ENCODE results near the gene CCNI2. TPM values are rescaled to one million over a fixed set of nuclear protein-coding genes. Genes with fewer than 3 reads are reported as not detected.

CCNI2 gene
- polyA plus RNA-seq, 1 donor (not counting 4 experiments of a cell fraction or from before 2014, with no cell fraction given): not detected

DNA sequence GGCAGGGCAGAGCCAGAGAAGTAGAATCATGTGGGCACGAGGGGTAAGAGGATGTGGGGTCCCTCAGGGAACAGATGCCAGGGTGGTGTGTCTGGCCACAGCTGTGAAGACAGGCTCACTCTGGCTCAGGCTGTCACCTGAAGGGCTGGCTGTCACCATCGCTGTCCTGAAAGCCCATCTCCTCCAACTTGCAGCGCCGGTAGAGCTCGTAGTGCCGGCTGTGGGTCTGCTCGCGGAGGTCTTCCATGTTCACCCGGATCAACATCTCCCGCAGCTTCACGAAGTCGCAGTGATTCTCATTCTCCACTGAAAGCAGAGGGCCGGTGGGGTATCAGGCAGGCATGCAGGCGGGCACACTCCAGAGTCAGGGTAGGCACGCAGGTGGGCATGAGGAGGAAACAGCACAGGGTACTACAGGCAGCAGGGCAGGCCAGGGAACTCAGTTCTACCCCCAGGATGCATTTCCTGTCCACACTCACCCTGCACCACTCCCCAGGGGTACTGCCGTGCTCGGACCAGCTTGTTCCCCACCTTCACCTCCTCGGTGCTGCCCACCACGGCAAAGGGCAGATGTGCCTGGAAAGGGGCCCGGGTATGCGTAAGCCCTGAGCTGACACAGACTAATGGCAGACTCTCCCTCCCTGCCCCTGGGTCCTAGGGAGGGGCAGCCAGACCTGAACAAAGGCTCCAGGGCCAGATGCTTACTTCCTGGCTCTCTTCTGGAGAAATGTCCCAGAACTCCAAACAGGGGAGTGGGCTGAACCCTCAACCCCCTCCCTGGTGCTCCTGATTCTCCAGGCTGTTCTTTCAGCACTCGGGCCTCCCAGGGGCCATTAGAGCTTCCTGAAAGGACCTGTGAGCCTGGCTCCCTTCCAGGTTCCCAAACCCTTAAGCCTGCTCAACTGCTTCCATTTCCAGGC lies 14.4 kb downstream of the CCNI2 start:
- Histone ChIP-seq H3K36me3 (ENCODE audit: control insufficient read depth in 2 of 2, extremely low read depth in 1 of 2, insufficient read depth in 2 of 2, low read length in 2 of 2) (peaks cover 32 to 44% of the 10 kb centered on the region in 2 experiments), H3K9me3 (ENCODE audit: control insufficient read depth, low read depth, low read length) (no peaks in the 10 kb centered on the region), H3K4me3 (ENCODE audit: control insufficient read depth in 2 of 3, extremely low read depth in 1 of 3, insufficient read depth in 2 of 3, low read depth in 1 of 3, low read length in 3 of 3) (no peak overlapping the region), H3K4me1 (ENCODE audit: control insufficient read depth, extremely low read depth, insufficient read depth, low read length) (no peaks in the 10 kb centered on the region), H3K9me1 (ENCODE audit: control insufficient read depth, extremely low read depth, insufficient read depth, low read length) (no peaks in the 10 kb centered on the region), H3K27me3 (ENCODE audit: control insufficient read depth, extremely low read depth, insufficient read depth, low read length) (no peaks in the 10 kb centered on the region), H3K27ac (ENCODE audit: control insufficient read depth, insufficient read depth, low read length) (no peak overlapping the region), H3K79me2 (ENCODE audit: control insufficient read depth, insufficient read depth, low read length) (no peaks in the 10 kb centered on the region), H3K4me2 (ENCODE audit: control insufficient read depth, extremely low read depth, insufficient read depth, low read depth, low read length) (no peak overlapping the region), H3K9ac (ENCODE audit: control insufficient read depth, extremely low read depth, insufficient read depth, low read length) (no peak overlapping the region), H4K20me1 (ENCODE audit: control insufficient read depth, extremely low read depth, insufficient read depth, low read length) (no peaks in the 10 kb centered on the region), H2AFZ (ENCODE audit: control insufficient read depth, low read length) (no peak overlapping the region)
- DNase-seq (ENCODE audit: low read depth, low spot score) (no peak), FAIRE-seq (no peak)
- dilution Hi-C loops (cut with MboI; ENCODE audit: extremely low pct_ligation_motif_present, low sequenced_read_pairs): no loop called here
- TF ChIP-seq, protein P1, sequence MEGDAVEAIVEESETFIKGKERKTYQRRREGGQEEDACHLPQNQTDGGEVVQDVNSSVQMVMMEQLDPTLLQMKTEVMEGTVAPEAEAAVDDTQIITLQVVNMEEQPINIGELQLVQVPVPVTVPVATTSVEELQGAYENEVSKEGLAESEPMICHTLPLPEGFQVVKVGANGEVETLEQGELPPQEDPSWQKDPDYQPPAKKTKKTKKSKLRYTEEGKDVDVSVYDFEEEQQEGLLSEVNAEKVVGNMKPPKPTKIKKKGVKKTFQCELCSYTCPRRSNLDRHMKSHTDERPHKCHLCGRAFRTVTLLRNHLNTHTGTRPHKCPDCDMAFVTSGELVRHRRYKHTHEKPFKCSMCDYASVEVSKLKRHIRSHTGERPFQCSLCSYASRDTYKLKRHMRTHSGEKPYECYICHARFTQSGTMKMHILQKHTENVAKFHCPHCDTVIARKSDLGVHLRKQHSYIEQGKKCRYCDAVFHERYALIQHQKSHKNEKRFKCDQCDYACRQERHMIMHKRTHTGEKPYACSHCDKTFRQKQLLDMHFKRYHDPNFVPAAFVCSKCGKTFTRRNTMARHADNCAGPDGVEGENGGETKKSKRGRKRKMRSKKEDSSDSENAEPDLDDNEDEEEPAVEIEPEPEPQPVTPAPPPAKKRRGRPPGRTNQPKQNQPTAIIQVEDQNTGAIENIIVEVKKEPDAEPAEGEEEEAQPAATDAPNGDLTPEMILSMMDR (optimal IDR thresholded peaks at IDR 0.05 in 1 of 3, IDR thresholded peaks at IDR 0.05 in 1 of 3, conservative IDR thresholded peaks at IDR 0.05 in 1 of 3; ENCODE audit: extremely low read depth in 1 of 3, insufficient read depth in 2 of 3, low read length in 3 of 3): no peak
- no peak for TF ChIP-seq EZH2 (IDR thresholded peaks at IDR 0.05; ENCODE audit: low read length)

DNA sequence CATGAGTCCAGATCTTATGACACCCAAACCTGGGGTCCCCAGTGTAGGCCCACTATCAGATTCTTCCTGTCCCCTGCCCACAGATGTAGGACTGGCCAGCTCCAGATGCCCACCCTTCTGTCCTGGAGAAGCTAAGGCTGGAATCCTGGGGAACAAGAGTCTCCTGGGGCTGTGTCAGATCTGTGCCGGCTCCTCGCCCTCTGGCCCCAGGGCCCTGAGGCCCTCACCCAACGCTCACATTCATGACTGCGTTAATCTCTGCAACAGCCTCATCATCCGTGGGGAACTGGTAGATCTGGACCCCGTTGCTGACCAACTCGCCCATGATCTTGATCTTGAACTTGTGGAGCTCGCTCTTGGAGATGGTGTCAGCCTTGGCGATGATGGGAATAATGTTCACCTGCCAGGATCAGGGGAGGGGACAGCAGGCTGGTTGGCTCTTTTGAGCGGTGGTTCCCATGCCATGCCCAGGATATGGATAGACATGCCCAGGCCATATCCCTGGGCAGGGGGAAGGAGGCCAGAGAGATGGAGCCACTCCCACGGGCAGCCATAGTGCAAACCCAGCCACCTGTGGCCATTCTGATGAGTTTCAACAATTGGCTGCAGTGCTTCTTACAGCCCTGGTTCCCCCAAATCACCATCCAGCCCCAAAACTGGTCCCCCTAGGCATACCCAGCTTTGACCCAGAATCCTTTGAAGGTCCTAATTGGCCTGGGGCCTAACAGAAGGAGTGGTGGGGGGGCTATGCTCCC lies 15.2 kb downstream of the CCNI2 start:
- Histone ChIP-seq H3K36me3 (ENCODE audit: control insufficient read depth in 2 of 2, extremely low read depth in 1 of 2, insufficient read depth in 2 of 2, low read length in 2 of 2) (peaks cover 32 to 40% of the 10 kb centered on the region in 2 experiments), H3K4me1 (ENCODE audit: control insufficient read depth, extremely low read depth, insufficient read depth, low read length) (no peaks in the 10 kb centered on the region), H3K9ac (ENCODE audit: control insufficient read depth, extremely low read depth, insufficient read depth, low read length) (no peak overlapping the region), H3K4me2 (ENCODE audit: control insufficient read depth, extremely low read depth, insufficient read depth, low read depth, low read length) (no peak overlapping the region), H3K27ac (ENCODE audit: control insufficient read depth, insufficient read depth, low read length) (no peak overlapping the region), H3K27me3 (ENCODE audit: control insufficient read depth, extremely low read depth, insufficient read depth, low read length) (no peaks in the 10 kb centered on the region), H3K4me3 (ENCODE audit: control insufficient read depth in 2 of 3, extremely low read depth in 1 of 3, insufficient read depth in 2 of 3, low read depth in 1 of 3, low read length in 3 of 3) (no peak overlapping the region), H4K20me1 (ENCODE audit: control insufficient read depth, extremely low read depth, insufficient read depth, low read length) (no peaks in the 10 kb centered on the region), H2AFZ (ENCODE audit: control insufficient read depth, low read length) (no peak overlapping the region), H3K9me3 (ENCODE audit: control insufficient read depth, low read depth, low read length) (no peaks in the 10 kb centered on the region), H3K9me1 (ENCODE audit: control insufficient read depth, extremely low read depth, insufficient read depth, low read length) (no peaks in the 10 kb centered on the region), H3K79me2 (ENCODE audit: control insufficient read depth, insufficient read depth, low read length) (peaks cover 6% of the 10 kb centered on the region)
- dilution Hi-C loops (cut with MboI; ENCODE audit: extremely low pct_ligation_motif_present, low sequenced_read_pairs): no loop called here
- DNase-seq (ENCODE audit: low read depth, low spot score): no peak
- TF ChIP-seq, protein P1 (optimal IDR thresholded peaks at IDR 0.05 in 1 of 3, IDR thresholded peaks at IDR 0.05 in 1 of 3, conservative IDR thresholded peaks at IDR 0.05 in 1 of 3; ENCODE audit: extremely low read depth in 1 of 3, insufficient read depth in 2 of 3, low read length in 3 of 3): no peak
- no peak for TF ChIP-seq EZH2 (IDR thresholded peaks at IDR 0.05; ENCODE audit: low read length)
- no peak for FAIRE-seq

Data from keratinocyte (primary cell).